HCT116 (cell line): ENCODE results near the gene NR6A1. TPM values are rescaled to one million over a fixed set of nuclear protein-coding genes. Genes with fewer than 3 reads are reported as not detected.

Source experiments
- ATAC-seq: fragments of 200-7000 bp; cut with Tn5 transposase; 2 replicates; pipeline ENCODE4 v1.9.1; 2020; ENCODE audit warnings: mild to moderate bottlenecking, moderate library complexity
- BruUV-seq: library from RNA; stranded (reverse); fragments of 400-500 nt; replicated peaks from 2 replicates; lab custom pipeline; 2021; lab: Mats Ljungman, UMichigan
- CTCF ChIA-PET: fragments of 300-600 bp; sonication (Branson Sonifier 250); formaldehyde crosslinking; loops from one replicate; lab custom pipeline; 2021; ENCODE audit warnings: antibody characterized with exemption; lab: Charles Lee
- POLR2A ChIA-PET: fragments of 300-600, 350-600 bp; sonication (Branson Sonifier 250); formaldehyde crosslinking; loops from one replicate; lab custom pipeline; 2021; ENCODE audit warnings: antibody characterized with exemption; lab: Charles Lee
- RAD21 ChIA-PET, 2 experiments: fragments of 300-600 bp; sonication (Branson Sonifier 250); formaldehyde crosslinking; loops; one replicate each; lab custom pipeline; 2023; ENCODE audit warnings: low total read pairs in 2 of 2; ENCODE audit not compliant: uncharacterized antibody in 2 of 2, unreplicated experiment in 2 of 2, low non-redundant PET in 1 of 2; lab: Charles Lee
- DNase-seq: peaks from one replicate; pipeline ENCODE4 v3.0.0-alpha.2; 2010; ENCODE audit warnings: low read depth, low spot score
- H2AFZ ChIP-seq: fragments of 200-600 bp; shearing (Covaris generic), sonication (generic); 2 replicates; pipeline ENCODE4 v1.6.1; 2017; ENCODE audit warnings: low read depth, mixed run types, mixed read lengths, antibody characterized with exemption, low read length; ENCODE audit not compliant: poor library complexity, severe bottlenecking
- H3K27ac ChIP-seq: 2 replicates; pipeline ENCODE4 v1.5.1; 2012; ENCODE audit warnings: low read depth, low read length
- H3K27me3 ChIP-seq: fragments of 200-600 bp; sonication (generic); 2 replicates; pipeline ENCODE4 v1.6.1; 2016; ENCODE audit warnings: mixed run types, low read length, mixed read lengths; ENCODE audit not compliant: insufficient read depth
- H3K36me3 ChIP-seq, 2 experiments: fragments of 200-500 bp in 1 of 2; fragments of 200-600 bp in 1 of 2; sonication (Bioruptor generic) in 1 of 2; sonication (generic) in 1 of 2; 2 replicates each; pipeline versions ENCODE4 v1.5.1 to v1.6.1; 2014 to 2016; ENCODE audit warnings: low read length in 2 of 2, inconsistent platforms in 1 of 2, mixed read lengths in 1 of 2, mixed run types in 1 of 2; ENCODE audit not compliant: insufficient read depth in 2 of 2, control insufficient read depth in 1 of 2
- H3K4me1 ChIP-seq, 2 experiments: fragments of 200-600 bp in 1 of 2; sonication (generic) in 1 of 2; 2 replicates each; pipeline versions ENCODE4 v1.5.1 to v1.6.1; 2012 to 2017; ENCODE audit warnings: low read length in 2 of 2, inconsistent platforms in 1 of 2, mild to moderate bottlenecking in 1 of 2, mixed read lengths in 1 of 2, mixed run types in 1 of 2, moderate library complexity in 1 of 2; ENCODE audit not compliant: insufficient read depth in 2 of 2, control insufficient read depth in 1 of 2
- H3K4me2 ChIP-seq: fragments of 200-600 bp; sonication (generic); 2 replicates; pipeline ENCODE4 v1.6.1; 2017; ENCODE audit warnings: mixed run types, low read length, mixed read lengths
- H3K4me3 ChIP-seq, 2 experiments: fragments of 200-600 bp in 1 of 2; sonication (generic) in 1 of 2; replicated peaks in 1 of 2; 2 replicates each; pipeline ENCODE4 v1.5.1; 2011 to 2016; ENCODE audit warnings: low read length in 2 of 2, control low read depth in 1 of 2, low read depth in 1 of 2, mild to moderate bottlenecking in 1 of 2, mixed read lengths in 1 of 2, mixed run types in 1 of 2
- H3K79me2 ChIP-seq: fragments of 200-600 bp; sonication (generic); 2 replicates; pipeline ENCODE4 v1.6.1; 2017; ENCODE audit warnings: mild to moderate bottlenecking, mixed run types, low read length, moderate library complexity, mixed read lengths; ENCODE audit not compliant: insufficient read depth
- H3K9ac ChIP-seq: fragments of 200-600 bp; sonication (generic); 2 replicates; pipeline ENCODE4 v1.6.1; 2016; ENCODE audit warnings: low read length, mixed read lengths
- H3K9me2 ChIP-seq: fragments of 200-600 bp; sonication (generic), shearing (Covaris generic); 2 replicates; pipeline ENCODE4 v1.6.1; 2017; ENCODE audit warnings: mixed run types, mild to moderate bottlenecking, moderate library complexity; ENCODE audit not compliant: insufficient read depth
- H3K9me3 ChIP-seq, 2 experiments: fragments of 200-500 bp in 1 of 2; fragments of 200-600 bp in 1 of 2; sonication (Bioruptor generic) in 1 of 2; sonication (generic) in 1 of 2; 2 replicates each; pipeline ENCODE4 v1.6.1; 2014 to 2017; ENCODE audit warnings: low read length in 2 of 2, mixed read lengths in 2 of 2, inconsistent platforms in 1 of 2, low read depth in 1 of 2, mild to moderate bottlenecking in 1 of 2, mixed run types in 1 of 2, moderate library complexity in 1 of 2; ENCODE audit not compliant: control insufficient read depth in 1 of 2, insufficient read depth in 1 of 2
- H4K20me1 ChIP-seq: fragments of 200-600 bp; sonication (generic), shearing (Covaris generic); 2 replicates; pipeline ENCODE4 v1.6.1; 2017; ENCODE audit warnings: mixed run types, mild to moderate bottlenecking, moderate library complexity; ENCODE audit not compliant: insufficient read depth
- CEBPB ChIP-seq: IDR thresholded peaks from 2 replicates; pipeline ENCODE4 v1.6.1; 2012; ENCODE audit warnings: low read depth
- EGR1 ChIP-seq: IDR thresholded peaks from 2 replicates; pipeline ENCODE4 v1.6.1; 2012; ENCODE audit warnings: low read depth
- EZH2 ChIP-seq: fragments of 200-600 bp; sonication (generic); IDR thresholded peaks from 2 replicates; pipeline ENCODE4 v1.6.1; 2017; ENCODE audit warnings: antibody characterized with exemption, mixed run types
- MAX ChIP-seq: IDR thresholded peaks from 2 replicates; pipeline ENCODE4 v1.6.1; 2012
- REST ChIP-seq: IDR thresholded peaks from 2 replicates; pipeline ENCODE4 v1.6.1; 2012; ENCODE audit warnings: low read depth
- intact Hi-C: fragments of 100-400 bp; cut with micrococcal nuclease; formaldehyde crosslinking; loops from 2 replicates; pipeline ENCODE4 v1.10.0; 2022
- total RNA-seq: library from RNA; stranded (reverse); gene quantifications from one replicate; pipeline ENCODE4 v1.2.1, GENCODE V29; 2021; ENCODE audit not compliant: unreplicated experiment
- TF ChIP-seq, protein P1 (sequence below): IDR thresholded peaks from 2 replicates; pipeline ENCODE4 v1.6.1; 2011; ENCODE audit warnings: mild to moderate bottlenecking, low read length, moderate library complexity; ENCODE audit not compliant: insufficient replicate concordance; ENCODE audit errors: extremely low read depth
- TF ChIP-seq, protein P2 (sequence below), 3 experiments: fragments of 200-600 bp in 1 of 3; sonication (generic) in 1 of 3; IDR thresholded peaks in 2 of 3; conservative IDR thresholded peaks in 1 of 3; 2 replicates each; pipeline ENCODE4 v1.5.1; 2012 to 2017; ENCODE audit warnings: low read depth in 2 of 3, low read length in 2 of 3, antibody characterized with exemption in 1 of 3, borderline replicate concordance in 1 of 3, control low read depth in 1 of 3, mild to moderate bottlenecking in 1 of 3, mixed read lengths in 1 of 3, mixed run types in 1 of 3, moderate library complexity in 1 of 3; ENCODE audit not compliant: insufficient read depth in 1 of 3

Gene NR6A1
- total RNA-seq, 1 experiment from 2014 or later = 9.9 TPM

- no peaks in the 10 kb centered on the region for H3K9me2 ChIP-seq
- CTCF ChIA-PET = no interaction called here
- H3K36me3 ChIP-seq = no peaks in the 10 kb centered on the region
- POLR2A ChIA-PET = no interaction called here
- H4K20me1 ChIP-seq = no peaks in the 10 kb centered on the region
- H3K4me3 ChIP-seq = no peak overlapping the region
- H3K9me3 ChIP-seq = no peaks in the 10 kb centered on the region
- no TSS peak for BruUV-seq
- peaks cover 0 to 20% of the 10 kb centered on the region in 2 experiments; a peak in 2 of 4 replicates for H3K4me1 ChIP-seq
- H3K9ac ChIP-seq = no peak overlapping the region
- no peak overlapping the region for H3K4me2 ChIP-seq
- H2AFZ ChIP-seq = no peak overlapping the region
- RAD21 ChIA-PET = no interaction called here
- no peaks in the 10 kb centered on the region for H3K27me3 ChIP-seq
- TF ChIP-seq EGR1 = no peak
- no peak for TF ChIP-seq EZH2
- TF ChIP-seq CEBPB = no peak
- TF ChIP-seq, protein P1, sequence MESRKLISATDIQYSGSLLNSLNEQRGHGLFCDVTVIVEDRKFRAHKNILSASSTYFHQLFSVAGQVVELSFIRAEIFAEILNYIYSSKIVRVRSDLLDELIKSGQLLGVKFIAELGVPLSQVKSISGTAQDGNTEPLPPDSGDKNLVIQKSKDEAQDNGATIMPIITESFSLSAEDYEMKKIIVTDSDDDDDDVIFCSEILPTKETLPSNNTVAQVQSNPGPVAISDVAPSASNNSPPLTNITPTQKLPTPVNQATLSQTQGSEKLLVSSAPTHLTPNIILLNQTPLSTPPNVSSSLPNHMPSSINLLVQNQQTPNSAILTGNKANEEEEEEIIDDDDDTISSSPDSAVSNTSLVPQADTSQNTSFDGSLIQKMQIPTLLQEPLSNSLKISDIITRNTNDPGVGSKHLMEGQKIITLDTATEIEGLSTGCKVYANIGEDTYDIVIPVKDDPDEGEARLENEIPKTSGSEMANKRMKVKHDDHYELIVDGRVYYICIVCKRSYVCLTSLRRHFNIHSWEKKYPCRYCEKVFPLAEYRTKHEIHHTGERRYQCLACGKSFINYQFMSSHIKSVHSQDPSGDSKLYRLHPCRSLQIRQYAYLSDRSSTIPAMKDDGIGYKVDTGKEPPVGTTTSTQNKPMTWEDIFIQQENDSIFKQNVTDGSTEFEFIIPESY = no peak
- TF ChIP-seq, protein P2, sequence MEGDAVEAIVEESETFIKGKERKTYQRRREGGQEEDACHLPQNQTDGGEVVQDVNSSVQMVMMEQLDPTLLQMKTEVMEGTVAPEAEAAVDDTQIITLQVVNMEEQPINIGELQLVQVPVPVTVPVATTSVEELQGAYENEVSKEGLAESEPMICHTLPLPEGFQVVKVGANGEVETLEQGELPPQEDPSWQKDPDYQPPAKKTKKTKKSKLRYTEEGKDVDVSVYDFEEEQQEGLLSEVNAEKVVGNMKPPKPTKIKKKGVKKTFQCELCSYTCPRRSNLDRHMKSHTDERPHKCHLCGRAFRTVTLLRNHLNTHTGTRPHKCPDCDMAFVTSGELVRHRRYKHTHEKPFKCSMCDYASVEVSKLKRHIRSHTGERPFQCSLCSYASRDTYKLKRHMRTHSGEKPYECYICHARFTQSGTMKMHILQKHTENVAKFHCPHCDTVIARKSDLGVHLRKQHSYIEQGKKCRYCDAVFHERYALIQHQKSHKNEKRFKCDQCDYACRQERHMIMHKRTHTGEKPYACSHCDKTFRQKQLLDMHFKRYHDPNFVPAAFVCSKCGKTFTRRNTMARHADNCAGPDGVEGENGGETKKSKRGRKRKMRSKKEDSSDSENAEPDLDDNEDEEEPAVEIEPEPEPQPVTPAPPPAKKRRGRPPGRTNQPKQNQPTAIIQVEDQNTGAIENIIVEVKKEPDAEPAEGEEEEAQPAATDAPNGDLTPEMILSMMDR (IDR thresholded peaks at IDR 0.05 in 2 of 3, conservative IDR thresholded peaks at IDR 0.05 in 1 of 3; ENCODE audit: borderline replicate concordance in 1 of 3, insufficient read depth in 1 of 3, low read depth in 2 of 3, low read length in 2 of 3) = no peak
- no peak for TF ChIP-seq REST
- TF ChIP-seq MAX = no peak
- ATAC-seq (no peak), DNase-seq (no peak)
- intact Hi-C loops = loop anchor here (10.0 kb wide), 1 partner anchor 1454 kb away; no protein-coding TSS in a partner anchor
- no peaks in the 10 kb centered on the region for H3K79me2 ChIP-seq
- H3K27ac ChIP-seq = no peak overlapping the region
Observed at GRCh38 chr9:124599121-124599795, 171.9 kb downstream of the NR6A1 start.
